ENCODE data around the gene HIF3A.

DNA sequence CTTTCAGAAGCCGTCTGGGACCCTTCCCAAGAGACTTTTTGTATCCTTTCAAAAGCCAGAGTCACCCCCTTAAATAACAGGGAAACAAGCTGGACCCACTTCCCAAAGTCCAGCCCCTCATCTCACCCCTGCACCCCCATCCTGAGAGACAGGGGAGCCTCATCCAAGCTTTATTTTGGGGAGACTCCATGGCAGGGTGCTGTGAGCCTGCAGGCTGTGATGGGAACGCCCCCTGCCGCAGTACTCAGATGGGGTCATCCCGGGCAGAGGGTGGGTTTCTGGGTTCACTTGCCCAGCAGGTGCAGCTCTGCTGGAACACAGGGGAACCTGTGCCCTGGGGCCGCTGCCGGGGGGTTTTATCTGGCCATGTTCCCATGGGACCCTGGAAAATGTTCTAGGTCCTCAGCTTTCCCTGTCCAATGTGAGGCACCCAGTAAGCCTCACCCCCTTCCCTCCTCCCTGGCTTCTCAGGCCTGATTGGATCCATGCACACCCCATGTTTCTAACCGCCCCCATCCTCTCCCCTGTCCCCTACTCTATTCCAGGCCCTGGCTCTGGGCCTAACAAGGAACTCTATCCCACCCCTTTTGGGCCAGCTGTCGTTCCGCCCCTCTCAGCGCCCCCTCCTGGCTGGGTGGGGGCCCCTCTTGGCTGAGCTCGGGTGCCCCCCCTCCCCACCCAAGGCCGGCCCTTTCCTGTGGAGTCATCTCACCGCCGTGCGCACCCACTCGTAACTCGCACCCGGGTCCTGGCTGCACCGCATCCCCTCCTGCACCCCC lies 1.0 kb downstream of the HIF3A start:
- TF ChIP-seq, protein P1, sequence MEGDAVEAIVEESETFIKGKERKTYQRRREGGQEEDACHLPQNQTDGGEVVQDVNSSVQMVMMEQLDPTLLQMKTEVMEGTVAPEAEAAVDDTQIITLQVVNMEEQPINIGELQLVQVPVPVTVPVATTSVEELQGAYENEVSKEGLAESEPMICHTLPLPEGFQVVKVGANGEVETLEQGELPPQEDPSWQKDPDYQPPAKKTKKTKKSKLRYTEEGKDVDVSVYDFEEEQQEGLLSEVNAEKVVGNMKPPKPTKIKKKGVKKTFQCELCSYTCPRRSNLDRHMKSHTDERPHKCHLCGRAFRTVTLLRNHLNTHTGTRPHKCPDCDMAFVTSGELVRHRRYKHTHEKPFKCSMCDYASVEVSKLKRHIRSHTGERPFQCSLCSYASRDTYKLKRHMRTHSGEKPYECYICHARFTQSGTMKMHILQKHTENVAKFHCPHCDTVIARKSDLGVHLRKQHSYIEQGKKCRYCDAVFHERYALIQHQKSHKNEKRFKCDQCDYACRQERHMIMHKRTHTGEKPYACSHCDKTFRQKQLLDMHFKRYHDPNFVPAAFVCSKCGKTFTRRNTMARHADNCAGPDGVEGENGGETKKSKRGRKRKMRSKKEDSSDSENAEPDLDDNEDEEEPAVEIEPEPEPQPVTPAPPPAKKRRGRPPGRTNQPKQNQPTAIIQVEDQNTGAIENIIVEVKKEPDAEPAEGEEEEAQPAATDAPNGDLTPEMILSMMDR (IDR thresholded peaks at IDR 0.05): peak in 3 of 4 experiments; percentile 49 to 65 (median 51)
- TF ChIP-seq POLR2A (IDR thresholded peaks at IDR 0.05): peak; percentile 44 to 58

Measured in gastroesophageal sphincter (tissue), 3 donors.